Common myeloid progenitor, CD34-positive (primary cell): ENCODE results near the gene HSD11B1L.

Experiments used
- CTCF ChIA-PET: fragments of 350-600 bp; sonication (Branson Sonifier 250); formaldehyde crosslinking; loops from one replicate; lab custom pipeline; 2021; ENCODE audit warnings: antibody characterized with exemption; lab: Charles Lee
- POLR2A ChIA-PET: fragments of 350-600 bp; sonication (Branson Sonifier 250); formaldehyde crosslinking; loops from one replicate; lab custom pipeline; 2021; ENCODE audit warnings: antibody characterized with exemption; lab: Charles Lee
- DNase-seq, 3 donors: peaks; one replicate each; pipeline versions ENCODE4 v3.0.0 to v3.0.0-alpha.2; 2013
- H3K27ac ChIP-seq, 2 experiments: 1 replicate in 1 of 2; 2 replicates in 1 of 2; pipeline ENCODE4 v1.7.0; 2013; ENCODE audit warnings: inconsistent platforms in 2 of 2, low read length in 2 of 2, mild to moderate bottlenecking in 2 of 2, low read depth in 1 of 2, moderate library complexity in 1 of 2; ENCODE audit not compliant: severe bottlenecking in 2 of 2, insufficient read depth in 1 of 2, poor library complexity in 1 of 2
- H3K27me3 ChIP-seq, 5 experiments: replicated peaks in 2 of 5; 1 replicate in 3 of 5; 2 replicates in 2 of 5; pipeline versions ENCODE4 v1.6.1 to v1.7.0; 2013; ENCODE audit warnings: low read length in 4 of 5, mild to moderate bottlenecking in 2 of 5, moderate library complexity in 2 of 5, inconsistent platforms in 1 of 5; ENCODE audit not compliant: insufficient read depth in 5 of 5, control insufficient read depth in 4 of 5
- H3K36me3 ChIP-seq, 4 experiments: 1 replicate in 2 of 4; 2 replicates in 2 of 4; pipeline versions ENCODE4 v1.6.1 to v1.7.0; 2013; ENCODE audit warnings: low read length in 3 of 4, control low read depth in 1 of 4, mild to moderate bottlenecking in 1 of 4; ENCODE audit not compliant: control insufficient read depth in 4 of 4, insufficient read depth in 4 of 4
- H3K4me1 ChIP-seq, 4 experiments: 1 replicate in 3 of 4; 2 replicates in 1 of 4; pipeline versions ENCODE4 v1.6.1 to v1.7.1; 2013; ENCODE audit warnings: low read length in 3 of 4, mild to moderate bottlenecking in 3 of 4, control low read depth in 1 of 4, inconsistent platforms in 1 of 4, moderate library complexity in 1 of 4; ENCODE audit not compliant: control insufficient read depth in 4 of 4, insufficient read depth in 4 of 4; ENCODE audit errors: control extremely low read depth in 1 of 4
- H3K4me3 ChIP-seq, 7 experiments: 1 replicate in 4 of 7; 2 replicates in 3 of 7; pipeline versions ENCODE4 v1.5.1 to v1.7.0; 2013; ENCODE audit warnings: mild to moderate bottlenecking in 7 of 7, low read length in 6 of 7, moderate library complexity in 6 of 7, inconsistent platforms in 2 of 7, low read depth in 2 of 7, control low read depth in 1 of 7; ENCODE audit not compliant: insufficient read depth in 4 of 7, control insufficient read depth in 1 of 7; ENCODE audit errors: extremely low read depth in 1 of 7
- H3K9me3 ChIP-seq, 5 experiments: 1 replicate in 4 of 5; 2 replicates in 1 of 5; pipeline versions ENCODE4 v1.6.1 to v1.7.1; 2013; ENCODE audit warnings: low read length in 4 of 5, mild to moderate bottlenecking in 2 of 5, inconsistent platforms in 1 of 5, low read depth in 1 of 5, moderate library complexity in 1 of 5; ENCODE audit not compliant: control insufficient read depth in 4 of 5, insufficient read depth in 2 of 5; ENCODE audit errors: control extremely low read depth in 1 of 5
- WGBS: methylation state at CpG from one replicate; pipeline ENCODE4 v1.1.5; 2013; ENCODE audit not compliant: insufficient coverage; 5-methylcytosine and 5-hydroxymethylcytosine counted together

Gene HSD11B1L

GRCh38 chr19:5679289-5680083 is 1.3 kb upstream of the HSD11B1L start:
- H3K4me3 ChIP-seq = peak overlapping the region; percentile 83 to 97 (median 90)
- ChIA-PET CTCF (interaction anchor here (1.1 kb wide), 1 partner anchor 9 kb away, joined by 5 read pairs; no protein-coding TSS in a partner anchor), POLR2A (interaction anchor here (0.8 to 1.0 kb wide), 2 partner anchors 10 to 12 kb away, joined by 3 read pairs; partner anchors contain the start of gene RPL36)

DNA sequence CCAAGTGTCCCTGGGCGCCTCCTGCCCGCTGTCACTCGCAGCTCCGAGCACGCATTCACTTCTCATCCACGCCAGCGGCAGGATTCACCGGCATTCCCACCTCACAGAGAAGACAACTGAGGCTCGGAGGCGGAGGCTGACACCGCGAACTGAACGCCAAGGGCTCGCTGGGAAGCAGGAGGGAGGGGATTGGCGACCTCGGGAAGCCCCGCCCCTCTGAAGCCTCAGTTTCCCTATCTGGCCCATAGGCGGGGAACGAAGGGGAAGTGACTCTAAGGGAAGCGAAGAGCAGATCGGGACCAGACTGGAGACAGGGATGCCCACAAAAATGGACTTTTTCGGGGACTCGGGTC is 767 bp upstream of the HSD11B1L start:
- peak overlapping the region; percentile 67 to 97 for H3K27ac ChIP-seq
- 1% methylated on average over 19 of the region's 23 CpGs for WGBS
- POLR2A ChIA-PET = interaction anchor here (0.8 to 1.0 kb wide), 2 partner anchors 10 to 11 kb away, joined by 3 read pairs; partner anchors contain the start of gene RPL36
- H3K9me3 ChIP-seq = no peaks in the 10 kb centered on the region
- peaks cover 0 to 16% (median 3%) of the 10 kb centered on the region in 4 experiments for H3K36me3 ChIP-seq
- H3K4me3 ChIP-seq = peak overlapping the region; percentile 83 to 97 (median 90)
- H3K27me3 ChIP-seq = no peaks in the 10 kb centered on the region
- DNase-seq = no peak
- H3K4me1 ChIP-seq = peaks cover 0 to 19% (median 13%) of the 10 kb centered on the region in 4 experiments
- CTCF ChIA-PET = interaction anchor here (1.1 kb wide), 1 partner anchor 8 kb away, joined by 5 read pairs; no protein-coding TSS in a partner anchor

More at GRCh38 chr19:5679289-5680083, 1.3 kb upstream of the HSD11B1L start:
- Histone ChIP-seq H3K4me1 (peaks cover 0 to 19% (median 13%) of the 10 kb centered on the region in 4 experiments), H3K36me3 (peaks cover 0 to 16% (median 3%) of the 10 kb centered on the region in 4 experiments), H3K27me3 (no peaks in the 10 kb centered on the region), H3K9me3 (no peaks in the 10 kb centered on the region), H3K27ac (peak overlapping the region; percentile 67 to 97)
- WGBS = 48% methylated on average over 15 of the region's 26 CpGs
- DNase-seq = peak in 1 of 3 donors; percentile 24

GRCh38 chr19:5681391-5682106 is 722 bp downstream of the HSD11B1L start:
- Histone ChIP-seq H3K27me3 (no peaks in the 10 kb centered on the region), H3K9me3 (no peaks in the 10 kb centered on the region), H3K27ac (no peak overlapping the region), H3K36me3 (peaks cover 0 to 16% (median 3%) of the 10 kb centered on the region in 4 experiments), H3K4me3 (peak overlapping the region; percentile 4 to 97 (median 87)), H3K4me1 (peaks cover 0 to 27% (median 20%) of the 10 kb centered on the region in 4 experiments)
- 62% methylated on average over 14 of the region's 17 CpGs for WGBS
- ChIA-PET CTCF (no interaction called here), POLR2A (no interaction called here)
- no peak for DNase-seq

DNA sequence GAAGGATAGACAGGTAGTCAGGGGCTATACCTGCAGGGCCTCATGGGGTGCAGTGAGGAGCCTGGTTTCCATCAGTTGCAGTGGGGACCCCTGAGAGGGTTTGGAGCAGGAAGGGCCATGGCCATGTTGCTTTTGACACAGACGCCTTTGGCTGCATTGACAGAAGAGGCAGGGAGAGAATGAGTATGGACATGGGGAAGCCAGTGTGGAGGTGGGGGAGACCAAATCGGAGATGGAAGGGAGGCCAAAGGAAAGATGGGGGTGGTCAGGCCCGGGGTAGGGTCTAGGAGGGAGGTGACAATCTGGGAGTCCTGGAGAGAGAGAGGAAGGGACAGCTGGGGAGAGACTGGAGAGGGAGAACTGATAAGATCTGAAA is 1.3 kb downstream of the HSD11B1L start:
- no peaks in the 10 kb centered on the region for H3K9me3 ChIP-seq
- peaks cover 0 to 29% (median 21%) of the 10 kb centered on the region in 4 experiments for H3K4me1 ChIP-seq
- H3K36me3 ChIP-seq = peaks cover 0 to 13% (median 3%) of the 10 kb centered on the region in 4 experiments
- WGBS = 96% methylated on average over 3 of the region's 3 CpGs
- H3K27ac ChIP-seq = no peak overlapping the region
- no peak for DNase-seq
- CTCF ChIA-PET = no interaction called here
- POLR2A ChIA-PET = no interaction called here
- no peaks in the 10 kb centered on the region for H3K27me3 ChIP-seq
- no peak overlapping the region for H3K4me3 ChIP-seq

- Histone ChIP-seq H3K27me3 (no peaks in the 10 kb centered on the region), H3K9me3 (no peaks in the 10 kb centered on the region), H3K27ac (no peak overlapping the region), H3K4me1 (peaks cover 0 to 35% (median 26%) of the 10 kb centered on the region in 4 experiments), H3K36me3 (peaks cover 0 to 2% (median 0%) of the 10 kb centered on the region in 4 experiments), H3K4me3 (no peak overlapping the region)
- ChIA-PET POLR2A (no interaction called here), CTCF (no interaction called here)
- DNase-seq = no peak
- WGBS = 96% methylated on average over 5 of the region's 10 CpGs
Observed at GRCh38 chr19:5683177-5683886, 2.5 kb downstream of the HSD11B1L start.

DNA sequence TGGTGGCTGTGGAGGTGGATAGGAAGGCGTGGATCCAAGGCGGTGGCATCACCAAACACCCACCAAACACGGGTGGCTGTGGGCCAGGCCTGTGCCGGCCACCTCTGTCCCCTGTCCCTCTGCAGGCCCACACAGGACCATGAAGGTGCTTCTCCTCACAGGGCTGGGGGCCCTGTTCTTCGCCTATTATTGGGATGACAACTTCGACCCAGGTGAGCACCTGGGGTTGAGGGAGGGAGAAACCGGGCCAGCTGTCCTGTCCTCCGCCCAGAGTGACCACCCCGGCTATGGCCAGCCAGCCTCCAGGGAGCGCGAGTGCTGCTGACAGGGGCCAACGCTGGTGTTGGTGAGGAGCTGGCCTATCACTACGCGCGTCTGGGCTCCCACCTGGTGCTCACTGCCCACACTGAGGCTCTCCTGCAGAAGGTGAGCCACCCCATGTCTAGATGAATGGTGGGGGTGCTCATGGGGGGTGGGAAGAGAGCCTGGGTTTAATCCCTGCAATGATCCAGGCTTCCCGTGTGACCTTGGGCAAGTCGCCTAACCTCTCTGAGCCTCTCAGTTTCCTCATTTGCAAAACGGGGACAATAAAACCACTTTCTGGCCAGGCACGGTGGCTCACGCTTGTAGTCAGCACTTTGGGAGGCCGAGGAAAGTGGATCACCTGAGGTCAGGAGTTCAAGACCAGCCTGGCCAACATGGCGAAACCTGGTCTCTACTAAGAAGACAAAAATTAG is 4.0 kb downstream of the HSD11B1L start:
- Histone ChIP-seq H3K4me3 (no peak overlapping the region), H3K27ac (no peak overlapping the region), H3K4me1 (peaks cover 0 to 30% (median 18%) of the 10 kb centered on the region in 4 experiments), H3K36me3 (no peaks in the 10 kb centered on the region), H3K9me3 (no peaks in the 10 kb centered on the region), H3K27me3 (no peaks in the 10 kb centered on the region)
- no peak for DNase-seq
- 97% methylated on average over 8 of the region's 22 CpGs for WGBS
- POLR2A ChIA-PET = no interaction called here
- CTCF ChIA-PET = no interaction called here
